Measurements from ENCODE around the gene B4GALNT3.
A peak's percentile ranks its signal among the peaks of the same experiment; 100 is the strongest.
"Not testable (repeated sequence)": the region's sequence is repeated elsewhere in the genome, so short reads cannot be mapped to it uniquely, and the experiment has no call there.

B4GALNT3 gene

DNA sequence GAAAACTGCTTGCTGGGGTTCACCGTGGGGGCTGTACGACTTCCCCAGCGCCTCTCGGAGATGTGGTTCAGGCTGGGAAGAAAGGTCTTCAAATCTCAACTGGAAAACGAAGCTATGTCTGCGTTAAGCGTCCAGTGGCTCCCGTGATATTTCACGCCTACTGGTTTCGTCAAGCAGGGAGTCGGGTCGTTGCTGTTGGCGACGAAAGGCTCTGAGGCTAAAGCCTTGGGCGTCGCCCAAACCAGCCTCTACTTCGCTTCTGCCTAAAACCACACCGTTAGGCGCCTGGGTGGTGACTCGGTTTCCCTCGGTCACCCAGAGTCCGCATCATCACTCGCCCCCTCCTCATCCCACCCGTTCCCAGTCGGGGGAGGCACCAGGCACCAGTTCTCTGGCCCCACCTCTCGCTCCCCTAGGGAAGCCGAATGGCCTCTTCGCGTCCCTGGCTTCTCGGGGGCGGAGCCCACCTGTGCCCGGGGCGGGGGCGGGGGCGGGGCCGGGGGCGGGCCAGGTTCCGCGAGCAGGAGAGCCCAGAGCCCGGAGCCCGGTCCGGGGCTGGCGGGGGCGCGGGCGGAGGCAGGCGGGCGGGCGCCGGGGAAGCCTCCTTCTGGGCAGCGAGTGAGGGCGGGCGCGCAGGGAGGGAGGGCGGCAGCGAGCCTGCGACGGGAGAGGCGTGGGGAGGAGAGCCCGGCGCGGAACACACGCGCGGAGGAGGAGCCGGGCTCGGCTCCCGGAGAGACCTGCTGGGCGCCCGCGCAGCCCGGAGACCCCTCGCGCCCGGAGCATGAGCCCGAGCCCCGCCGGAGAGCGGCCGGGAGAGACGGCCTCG is at the start of gene B4GALNT3:
Gene B4GALNT3 (plus strand): TSS at position 510 of the 829 bp plus-strand sequence. CDS start 438 bp downstream, outside the sequence.
- peak in 1 of 2 donors; percentile 13 for DNase-seq (ENCODE audit: low read depth in 2 of 2)

- DNase-seq (ENCODE audit: low read depth in 2 of 2) = no peak
Observed at GRCh38 chr12:414859-415258, 44.9 kb upstream of the B4GALNT3 start.

GRCh38 chr12:418432-418831 is 41.3 kb upstream of the B4GALNT3 start:
- no peak for DNase-seq (ENCODE audit: low read depth in 2 of 2)

- DNase-seq (ENCODE audit: low read depth in 2 of 2) = no peak
Observed at GRCh38 chr12:422526-422925, 37.2 kb upstream of the B4GALNT3 start.

DNA sequence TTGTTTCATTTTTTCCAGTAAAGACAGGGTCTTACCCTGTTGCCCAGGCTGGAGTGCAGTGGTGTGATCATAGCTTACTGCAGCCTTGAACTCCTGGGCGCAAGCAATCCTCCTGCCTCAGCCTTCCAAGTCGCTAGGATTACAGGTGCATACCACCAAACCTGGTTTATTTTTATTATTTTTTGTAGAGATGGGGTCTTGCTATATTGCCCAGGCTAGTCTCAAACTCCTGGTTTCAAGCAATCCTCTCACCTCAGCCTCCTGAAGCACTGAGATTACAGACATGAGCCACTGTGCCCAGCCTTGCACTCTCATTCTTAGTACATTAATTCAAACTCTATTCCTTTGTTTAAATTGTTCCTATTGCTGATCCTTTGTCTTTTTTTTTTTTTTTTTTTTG is 24.0 kb upstream of the B4GALNT3 start:
- not testable (repeated sequence) for DNase-seq (ENCODE audit: low read depth in 2 of 2)

- DNase-seq (ENCODE audit: low read depth in 2 of 2) = no peak
Observed at GRCh38 chr12:442235-442884, 17.4 kb upstream of the B4GALNT3 start.

DNA sequence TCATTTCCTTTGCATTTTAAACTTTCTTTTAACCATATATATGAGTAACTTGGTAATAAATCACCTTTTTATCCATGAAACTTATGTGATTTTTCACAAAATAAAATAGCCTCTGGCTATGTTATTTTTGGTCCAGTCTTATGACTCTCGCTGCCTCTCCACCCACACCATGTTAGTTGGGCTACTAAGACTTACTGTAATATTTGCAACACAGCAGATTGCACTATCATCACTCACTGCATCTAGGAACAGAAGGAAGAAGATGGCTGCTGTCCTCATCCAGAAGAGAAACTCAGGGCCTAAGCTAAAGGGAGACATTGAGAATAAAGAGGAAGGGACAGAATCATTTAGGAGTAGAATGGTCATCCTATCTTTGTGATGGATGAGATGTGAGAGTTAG is 12.6 kb upstream of the B4GALNT3 start:
- no peak for DNase-seq (ENCODE audit: low read depth in 2 of 2)

- no peak for DNase-seq (ENCODE audit: low read depth in 2 of 2)
Observed at GRCh38 chr12:449203-449602, 10.5 kb upstream of the B4GALNT3 start.

- DNase-seq (ENCODE audit: low read depth in 2 of 2) = no peak
Observed at GRCh38 chr12:450438-450837, 9.3 kb upstream of the B4GALNT3 start.

- no peak for DNase-seq (ENCODE audit: low read depth in 2 of 2)
Observed at GRCh38 chr12:452667-453210, 7.0 kb upstream of the B4GALNT3 start.

GRCh38 chr12:454833-455232 is 4.9 kb upstream of the B4GALNT3 start:
- DNase-seq (ENCODE audit: low read depth in 2 of 2) = no peak

DNA sequence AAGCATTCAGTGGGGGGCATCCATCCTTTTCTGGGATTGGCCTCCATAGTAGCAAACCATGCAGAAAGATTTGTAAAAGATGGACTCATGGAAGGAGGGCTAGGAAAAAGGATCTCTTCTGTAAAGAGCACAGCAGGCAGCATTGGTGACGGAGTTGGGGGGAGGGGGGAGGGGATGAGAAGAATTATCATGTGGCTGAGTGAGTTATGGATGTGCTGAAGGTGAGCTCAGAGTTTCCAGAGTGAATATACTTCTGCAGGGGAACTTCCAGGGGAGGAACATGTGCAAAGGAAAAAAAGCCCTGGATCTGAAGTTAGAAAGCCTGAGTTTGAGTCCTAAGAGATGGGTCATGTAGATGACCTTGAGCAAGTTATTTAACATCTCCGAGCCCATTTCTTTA is 3.9 kb upstream of the B4GALNT3 start:
- DNase-seq (ENCODE audit: low read depth in 2 of 2) = no peak

DNA sequence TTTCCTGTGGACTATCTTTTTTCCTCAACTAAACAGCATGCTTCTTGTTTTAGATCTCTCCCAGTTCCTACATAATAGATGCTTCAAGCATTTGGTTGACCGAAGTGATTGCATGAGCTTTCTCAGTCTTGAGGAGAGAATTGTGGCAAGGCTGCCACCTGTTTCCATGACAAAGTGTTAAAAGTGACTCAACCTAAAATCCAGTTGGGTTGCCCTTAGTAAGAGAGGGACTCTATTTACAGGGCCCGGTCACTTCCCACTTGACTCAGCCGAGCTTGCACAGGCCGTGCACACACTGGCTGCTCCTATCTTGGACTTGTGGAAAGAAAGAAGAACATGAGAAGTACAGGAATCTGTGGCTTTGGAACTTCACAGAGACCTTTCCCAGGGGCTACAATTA is 2.1 kb upstream of the B4GALNT3 start:
- no peak for DNase-seq (ENCODE audit: low read depth in 2 of 2)

GRCh38 chr12:459050-459429 is 699 bp upstream of the B4GALNT3 start:
- DNase-seq (ENCODE audit: low read depth in 2 of 2) = no peak

DNA sequence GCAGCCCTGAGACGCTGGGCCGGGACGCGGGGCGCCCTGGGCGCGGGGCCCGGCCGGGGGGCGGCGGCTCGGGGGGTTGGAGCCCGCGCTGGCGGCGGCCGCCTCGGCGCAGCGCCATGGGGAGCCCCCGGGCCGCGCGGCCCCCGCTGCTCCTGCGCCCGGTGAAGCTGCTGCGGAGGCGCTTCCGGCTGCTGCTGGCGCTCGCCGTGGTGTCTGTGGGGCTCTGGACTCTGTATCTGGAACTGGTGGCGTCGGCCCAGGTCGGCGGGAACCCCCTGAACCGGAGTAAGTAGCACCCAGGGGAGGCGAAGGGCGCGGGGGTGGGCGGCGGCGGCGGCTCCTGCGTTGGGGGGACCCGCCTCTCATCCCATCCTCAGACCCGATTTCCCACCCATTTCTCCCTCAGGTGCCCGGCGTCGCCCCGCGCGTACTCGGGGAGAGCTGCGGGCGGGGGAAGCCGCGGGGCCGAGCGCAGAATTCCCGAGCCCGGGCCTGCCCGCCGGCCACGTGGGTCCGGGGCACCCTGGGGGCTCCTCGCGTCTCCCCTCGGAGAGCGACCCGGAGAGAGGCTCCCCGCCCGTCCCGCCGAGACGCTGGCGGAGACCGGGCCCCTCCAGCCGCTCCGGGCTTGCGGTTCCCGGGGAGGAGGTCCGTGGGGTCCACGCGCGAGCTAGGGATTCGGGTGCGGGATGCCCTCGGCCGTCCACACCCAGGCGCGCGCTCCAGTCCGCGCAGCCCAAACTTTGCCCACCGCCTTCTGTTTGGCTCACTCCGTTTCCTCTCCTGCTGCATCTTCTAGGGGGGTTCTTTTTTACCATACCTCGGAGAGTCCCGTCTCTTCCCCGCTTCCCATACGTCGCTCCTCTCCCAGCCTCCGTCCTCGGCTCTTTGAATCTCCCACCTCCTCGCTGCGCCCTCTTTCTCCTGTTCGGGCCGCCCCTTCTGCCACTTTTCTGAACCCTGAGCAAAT is 807 bp downstream of the B4GALNT3 start:
- no peak for DNase-seq (ENCODE audit: low read depth in 2 of 2)

- DNase-seq (ENCODE audit: low read depth in 2 of 2) = no peak
Observed at GRCh38 chr12:461425-461824, 1.7 kb downstream of the B4GALNT3 start.

DNA sequence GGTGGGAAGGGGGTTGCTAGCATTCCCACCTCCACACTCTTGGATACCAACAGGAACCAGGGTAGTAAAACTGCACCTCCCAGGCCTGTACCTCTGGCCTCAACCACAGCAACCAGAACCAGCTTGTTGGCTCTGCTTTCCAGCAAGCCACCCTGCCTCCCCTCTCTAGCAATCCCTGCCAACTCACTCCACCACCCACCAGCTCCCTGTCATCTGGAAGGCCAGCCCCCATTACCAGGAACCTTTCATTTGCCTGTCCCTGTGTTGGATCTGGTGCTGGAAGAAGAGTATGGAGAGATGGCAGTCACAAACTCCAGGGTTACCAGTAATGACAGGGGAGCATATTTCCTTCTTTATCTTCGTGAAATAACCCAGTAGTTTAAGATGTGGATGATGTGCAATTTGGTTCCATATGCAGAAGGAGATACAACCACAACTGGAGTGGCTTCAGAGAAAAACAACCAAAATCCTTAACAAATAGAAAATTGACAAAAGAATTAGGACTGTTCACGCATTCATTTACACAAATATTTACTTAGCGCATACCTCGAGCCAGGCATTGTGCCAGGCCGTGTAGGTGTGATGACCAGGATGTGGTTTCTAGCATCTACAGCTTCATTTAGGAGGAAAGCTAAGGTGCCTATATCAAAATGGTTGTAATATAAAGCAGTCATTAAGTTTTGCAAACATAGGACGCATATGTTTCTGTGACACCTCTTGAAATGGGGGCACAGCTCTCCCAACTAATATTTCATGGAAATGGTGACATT is 3.4 kb downstream of the B4GALNT3 start:
- no peak for DNase-seq (ENCODE audit: low read depth in 2 of 2)

- no peak for DNase-seq (ENCODE audit: low read depth in 2 of 2)
Observed at GRCh38 chr12:464484-465267, 4.9 kb downstream of the B4GALNT3 start.

DNA sequence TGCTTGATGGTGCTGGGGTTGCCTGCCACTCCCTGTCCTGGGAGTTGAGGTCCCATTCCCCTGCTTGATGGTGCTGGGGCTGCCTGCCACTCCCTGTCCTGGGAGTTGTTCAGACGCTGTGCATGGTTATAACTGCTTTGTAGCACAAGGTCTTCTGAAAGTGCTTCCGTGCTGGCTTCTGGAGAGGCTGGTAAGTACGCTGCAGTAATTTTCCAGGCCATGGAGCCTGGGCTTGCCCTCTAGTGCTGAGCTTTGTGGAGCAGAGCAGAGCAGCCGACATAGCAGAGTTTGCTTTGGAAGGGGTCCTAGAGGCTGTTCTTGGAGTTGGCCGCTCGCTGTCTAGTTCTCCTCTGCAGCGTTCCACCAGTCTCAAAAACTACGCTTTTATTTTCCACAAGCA is 6.3 kb downstream of the B4GALNT3 start:
- DNase-seq (ENCODE audit: low read depth in 2 of 2) = no peak

GRCh38 chr12:466762-467161 is 7.0 kb downstream of the B4GALNT3 start:
- no peak for DNase-seq (ENCODE audit: low read depth in 2 of 2)

Data from stimulated activated CD8-positive, alpha-beta memory T cell treated with anti-CD3 and anti-CD28 coated beads, Interleukin-2, amount 100 ng/mL, for 1 hour (primary cell).